ENCODE measurements around the gene TRIM5. TPM values are rescaled to one million over a fixed set of nuclear protein-coding genes. Genes with fewer than 3 reads are reported as not detected.

TRIM5 gene, protein sequence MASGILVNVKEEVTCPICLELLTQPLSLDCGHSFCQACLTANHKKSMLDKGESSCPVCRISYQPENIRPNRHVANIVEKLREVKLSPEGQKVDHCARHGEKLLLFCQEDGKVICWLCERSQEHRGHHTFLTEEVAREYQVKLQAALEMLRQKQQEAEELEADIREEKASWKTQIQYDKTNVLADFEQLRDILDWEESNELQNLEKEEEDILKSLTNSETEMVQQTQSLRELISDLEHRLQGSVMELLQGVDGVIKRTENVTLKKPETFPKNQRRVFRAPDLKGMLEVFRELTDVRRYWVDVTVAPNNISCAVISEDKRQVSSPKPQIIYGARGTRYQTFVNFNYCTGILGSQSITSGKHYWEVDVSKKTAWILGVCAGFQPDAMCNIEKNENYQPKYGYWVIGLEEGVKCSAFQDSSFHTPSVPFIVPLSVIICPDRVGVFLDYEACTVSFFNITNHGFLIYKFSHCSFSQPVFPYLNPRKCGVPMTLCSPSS
- total RNA-seq = 37.6 and 52.2 TPM in 2 replicates

GRCh38 chr11:5684646-5685362 is at the start of gene TRIM5:
TRIM5 (minus strand) TSS chr11:5685074; CDS start chr11:5680177, 4,897 bp downstream.

DNA sequence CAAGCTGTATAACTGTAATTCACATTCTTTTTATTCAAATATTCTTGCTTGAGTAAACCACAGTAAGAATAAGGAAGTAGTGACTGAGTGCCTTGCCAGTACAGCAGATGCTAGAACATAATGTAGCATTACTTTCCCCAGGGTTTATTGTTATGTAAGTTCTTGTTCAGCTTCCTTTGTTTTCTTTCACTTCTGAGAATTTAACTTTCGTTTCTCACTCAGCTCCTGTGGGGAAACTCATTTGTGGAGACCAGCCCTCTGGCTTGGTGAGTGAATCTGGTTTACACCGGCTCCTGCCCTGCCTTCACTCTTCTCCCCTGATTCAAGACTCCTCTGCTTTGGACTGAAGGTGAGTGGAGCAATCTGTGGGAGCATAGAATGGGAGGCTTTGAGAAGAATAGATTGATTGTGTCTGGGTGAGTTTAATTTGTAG is 4.7 kb upstream of the TRIM5 start, which contains the start of gene TRIM22:
Gene TRIM22 (plus strand): TSS at position 240 of the 433 bp plus-strand sequence. CDS start 6,443 bp downstream, outside the sequence.

GRCh38 chr11:5624489-5625279 is 60.2 kb downstream of the TRIM5 start, which contains the start of gene TRIM34:
TRIM34 (plus strand) TSS chr11:5625001; CDS start chr11:5632332, 7,331 bp downstream.

Other genes starting within 250 kb of the TRIM5 start
- 0.11 TPM in 1 of 2 replicates, not detected in the other for gene OR51I1, start 243.6 kb downstream of the TRIM5 start, total RNA-seq
- not detected in 2 replicates for gene OR51I2, start 235.8 kb downstream of the TRIM5 start, total RNA-seq
- not detected in 2 replicates for gene OR52D1, start 196.4 kb downstream of the TRIM5 start, total RNA-seq
- gene UBQLN3, start 175.1 kb downstream of the TRIM5 start, total RNA-seq = 0.12 TPM in 1 of 2 replicates, not detected in the other
- gene UBQLNL, start 168.4 kb downstream of the TRIM5 start, total RNA-seq = not detected in 2 replicates
- 0.66 and 1.1 TPM in 2 replicates for gene OR52H1, start 136.5 kb downstream of the TRIM5 start, total RNA-seq
- not detected in 2 replicates for gene OR52B6, start 104.2 kb downstream of the TRIM5 start, total RNA-seq
- gene TRIM6, start 88.4 kb downstream of the TRIM5 start, total RNA-seq = 6.5 and 12.2 TPM in 2 replicates
- 10.1 and 12.6 TPM in 2 replicates for gene TRIM34, start 60.1 kb downstream of the TRIM5 start, total RNA-seq
- 46.7 and 73.4 TPM in 2 replicates for gene TRIM22, start 4.7 kb upstream of the TRIM5 start, total RNA-seq
- not detected in 2 replicates for gene OR56B1, start 51.4 kb upstream of the TRIM5 start, total RNA-seq
- gene OR52N4, start 69.2 kb upstream of the TRIM5 start, total RNA-seq = not detected in 2 replicates
- not detected in 2 replicates for gene OR52N5, start 98.3 kb upstream of the TRIM5 start, total RNA-seq
- gene OR52N1, start 106.2 kb upstream of the TRIM5 start, total RNA-seq = not detected in 2 replicates
- not detected in 2 replicates for gene OR52N2, start 123.8 kb upstream of the TRIM5 start, total RNA-seq
- not detected in 2 replicates for gene OR52E6, start 156.8 kb upstream of the TRIM5 start, total RNA-seq
- not detected in 2 replicates for gene OR52E8, start 172.6 kb upstream of the TRIM5 start, total RNA-seq
- gene OR52E4, start 195.6 kb upstream of the TRIM5 start, total RNA-seq = not detected in 2 replicates
- gene OR52E5, start 208.1 kb upstream of the TRIM5 start, total RNA-seq = not detected in 2 replicates

All from uterine smooth muscle cell (primary cell).